Limb (tissue), 2 donors: Measurements from ENCODE around the gene RBKS.
"Not testable (repeated sequence)": the region's sequence is repeated elsewhere in the genome, so short reads cannot be mapped to it uniquely, and the experiment has no call there.

Experiments used
- DNase-seq, 2 donors: peaks; one replicate each; pipeline ENCODE4 v3.0.0-alpha.2; 2016; ENCODE audit errors: extremely low spot score in 2 of 2

RBKS gene

GRCh38 chr2:27798948-27799645 lies 91.1 kb downstream of the RBKS start:
- DNase-seq, result peak; percentile 43 to 76

DNA sequence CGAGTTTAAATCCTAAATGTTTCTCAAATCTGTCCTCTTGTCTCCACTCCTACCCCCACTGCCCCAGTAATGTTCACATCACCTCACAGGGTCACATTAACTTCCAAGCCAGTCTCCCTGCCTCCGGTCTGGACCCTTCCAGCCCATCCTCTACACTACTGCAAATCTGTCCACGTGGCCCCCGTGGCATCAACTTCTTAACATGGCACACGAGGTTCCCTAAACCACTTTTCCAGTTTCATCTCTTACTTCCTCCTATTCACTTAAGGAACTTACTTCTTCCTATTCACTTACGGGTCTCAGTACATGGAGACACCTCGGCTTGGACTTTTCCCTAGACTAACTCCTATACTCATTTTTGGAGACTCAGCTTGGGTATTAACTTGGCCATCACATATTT lies 91.7 kb downstream of the RBKS start:
- DNase-seq, result no peak

GRCh38 chr2:27797841-27798240 lies 92.3 kb downstream of the RBKS start:
- no peak for DNase-seq

- DNase-seq, result no peak
Observed at GRCh38 chr2:27796791-27797765, 93.1 kb downstream of the RBKS start.

DNA sequence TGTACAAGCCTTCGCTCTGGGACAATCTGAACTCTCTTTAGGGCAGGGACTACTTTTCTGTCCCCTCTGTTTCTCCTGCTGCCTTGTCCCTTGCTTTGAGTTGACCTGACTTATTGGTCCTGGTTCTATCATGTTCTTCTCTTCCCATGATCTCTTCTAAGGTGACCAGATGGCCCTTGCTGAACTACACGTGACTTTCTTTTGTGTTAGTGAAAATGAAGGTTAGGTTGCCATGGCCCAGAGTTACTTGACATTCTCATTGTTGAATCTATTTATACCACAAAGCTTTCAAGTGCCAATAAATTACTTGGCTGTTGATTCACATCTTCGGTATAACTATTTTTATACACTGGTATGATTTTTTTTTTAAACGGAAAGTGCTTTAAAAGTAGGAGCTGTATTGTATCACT lies 94.3 kb downstream of the RBKS start:
- DNase-seq, result no peak

DNA sequence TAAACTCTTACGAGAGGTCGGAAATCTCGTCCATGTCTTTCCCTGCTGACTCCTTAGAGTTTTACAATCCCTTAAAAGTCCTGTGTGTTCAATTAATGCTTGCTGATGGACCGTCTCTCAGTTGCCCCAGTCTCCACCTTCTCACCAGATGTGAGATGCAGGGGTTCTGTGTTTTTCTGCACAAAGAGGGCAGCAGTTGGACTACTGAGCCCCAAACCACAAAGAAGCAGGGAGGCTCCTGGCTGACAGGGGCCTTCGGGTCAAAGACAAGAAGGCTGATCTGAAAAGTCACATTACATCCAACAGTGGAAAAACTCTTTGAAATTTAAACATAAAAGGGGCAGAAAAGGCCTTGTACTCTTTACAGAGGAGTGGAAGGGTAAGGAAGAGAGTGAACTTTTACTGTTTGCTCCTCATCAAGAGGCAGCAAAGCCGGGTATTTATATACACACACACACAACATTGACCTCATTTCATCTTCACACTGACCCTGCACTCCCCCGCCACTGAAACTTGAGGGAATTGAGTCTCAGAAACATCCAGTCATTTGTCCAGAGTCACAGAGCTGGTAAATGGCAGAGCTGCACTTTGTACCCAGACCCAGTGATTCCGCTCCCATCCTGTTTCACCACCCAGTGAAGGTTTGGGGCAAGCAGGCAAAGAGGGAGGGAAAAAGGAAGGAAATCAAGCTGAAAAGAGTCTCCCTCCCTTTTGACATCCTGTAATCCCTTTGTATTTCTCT lies 94.9 kb downstream of the RBKS start:
- no peak for DNase-seq

GRCh38 chr2:27792759-27793158 lies 97.4 kb downstream of the RBKS start:
- DNase-seq, result no peak

GRCh38 chr2:27790796-27791195 lies 99.4 kb downstream of the RBKS start:
- no peak for DNase-seq

- no peak for DNase-seq
Observed at GRCh38 chr2:27782701-27783100, 107.5 kb downstream of the RBKS start.

DNA sequence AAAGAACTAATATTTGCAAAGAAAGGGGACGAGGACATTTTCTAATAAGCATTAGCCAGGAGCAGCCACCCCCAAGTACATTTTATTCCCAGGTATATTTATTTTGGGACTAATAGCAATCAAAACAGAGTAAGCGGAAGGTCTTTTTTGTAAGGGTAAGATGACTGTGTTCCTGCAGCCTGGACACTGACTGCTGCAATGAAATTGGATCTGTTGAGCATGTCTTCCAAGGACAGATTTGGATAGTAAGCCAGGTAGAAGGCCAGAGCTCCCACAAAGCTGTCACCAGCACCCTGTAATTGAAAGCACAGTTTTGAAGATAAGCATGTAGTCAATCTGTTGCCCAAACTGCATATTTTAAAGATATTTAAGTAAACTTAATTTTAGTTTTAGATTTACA lies 108.7 kb downstream of the RBKS start:
- no peak for DNase-seq

GRCh38 chr2:27779417-27780055 lies 110.7 kb downstream of the RBKS start:
- no peak for DNase-seq

DNA sequence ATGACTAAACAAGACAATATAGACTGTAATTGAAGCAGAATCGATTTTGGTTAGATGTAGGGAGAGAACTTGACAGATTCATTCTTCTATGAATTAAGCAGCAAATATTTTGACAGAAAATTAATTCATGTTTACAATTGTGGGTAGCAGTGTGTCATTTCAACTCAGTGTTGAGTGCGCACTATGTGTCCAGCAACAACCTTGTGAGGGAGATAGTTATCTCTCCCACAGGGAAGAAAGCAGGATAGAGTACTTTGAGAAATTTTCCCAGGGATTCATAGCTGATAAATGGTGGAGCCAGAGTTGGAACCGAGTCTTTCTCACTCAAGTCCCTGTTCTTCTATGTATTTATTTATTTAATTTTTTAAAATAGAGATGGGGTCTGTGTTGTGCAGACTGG lies 113.5 kb downstream of the RBKS start:
- DNase-seq, result no peak

- no peak for DNase-seq
Observed at GRCh38 chr2:27776097-27776496, 114.1 kb downstream of the RBKS start.

DNA sequence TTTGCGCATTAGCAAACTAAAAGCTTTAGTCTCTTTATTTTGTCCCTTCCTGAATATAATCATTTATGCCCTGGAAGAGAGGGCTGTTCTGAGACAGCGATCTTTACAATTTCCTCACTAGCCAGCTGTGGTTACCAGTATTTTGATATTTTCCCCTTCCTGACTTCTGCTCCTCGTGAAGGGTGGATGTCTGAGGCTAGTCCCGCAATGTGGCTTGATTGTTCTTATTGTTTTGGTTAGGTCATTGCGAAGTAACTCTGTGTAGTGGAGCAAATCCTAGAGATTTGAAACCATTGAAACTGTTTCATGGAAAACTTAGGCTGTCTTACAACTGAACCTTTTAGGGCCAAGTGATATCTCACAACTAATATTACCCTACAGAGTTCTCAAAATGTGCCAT lies 116.2 kb downstream of the RBKS start:
- DNase-seq, result no peak

- no peak for DNase-seq
Observed at GRCh38 chr2:27772804-27773203, 117.4 kb downstream of the RBKS start.

GRCh38 chr2:27771548-27772335 lies 118.4 kb downstream of the RBKS start, which contains the start of gene MRPL33:
MRPL33 (plus strand) TSS chr2:27771719; CDS start chr2:27771778, 59 bp downstream.
- DNase-seq, result peak; percentile 92 to 96

DNA sequence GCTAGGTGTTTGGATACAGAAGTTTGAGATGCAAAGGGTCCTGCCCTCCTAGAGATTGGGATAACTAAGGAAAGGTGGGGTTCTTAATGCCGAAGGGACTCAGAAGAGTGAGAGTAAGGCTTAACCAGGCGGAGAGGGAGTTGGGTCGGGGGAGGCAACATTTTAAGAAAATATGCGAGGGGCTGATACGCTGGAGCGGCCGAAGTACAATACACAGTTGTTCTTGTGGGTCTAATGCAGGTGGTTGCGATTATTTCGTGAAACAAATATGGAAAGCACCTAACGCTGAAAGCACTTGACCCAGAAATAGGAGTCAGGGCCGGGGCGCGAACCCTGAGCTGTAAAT lies 119.0 kb downstream of the RBKS start:
- DNase-seq, result no peak

GRCh38 chr2:27766287-27766661 lies 123.9 kb downstream of the RBKS start:
- no peak for DNase-seq

GRCh38 chr2:27765621-27766286 lies 124.4 kb downstream of the RBKS start:
- peak; percentile 63 to 85 for DNase-seq

DNA sequence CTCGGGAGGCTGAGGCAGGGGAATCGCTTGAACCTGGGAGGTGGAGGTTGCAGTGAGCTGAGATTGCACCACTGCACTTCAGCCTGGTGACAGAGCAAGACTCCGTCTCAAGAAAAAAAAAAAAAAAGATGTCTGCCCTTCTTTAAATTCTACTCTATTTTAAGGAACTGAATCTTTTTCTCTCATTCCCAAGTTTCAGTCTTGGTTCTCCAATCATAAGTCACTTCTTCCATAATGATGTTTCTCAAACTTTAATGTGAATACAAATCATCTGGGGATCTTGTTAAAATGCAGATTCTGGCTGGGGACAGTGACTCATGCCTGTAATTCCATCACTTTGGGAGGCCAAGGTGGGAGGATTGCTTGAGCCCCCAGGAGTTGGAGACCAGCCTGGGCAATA lies 125.7 kb downstream of the RBKS start:
- DNase-seq, result not testable (repeated sequence)
